NB4 (cell line): ENCODE data around the gene MPPED1.

Experiments
- CTCF ChIP-seq: IDR thresholded peaks from one replicate; pipeline ENCODE4 v1.5.1; 2012; ENCODE audit warnings: low read depth, low read length
- MAX ChIP-seq: IDR thresholded peaks from 2 replicates; pipeline ENCODE4 v1.6.1; 2011; ENCODE audit warnings: low read depth, low read length
- MYC ChIP-seq: IDR thresholded peaks from 2 replicates; pipeline ENCODE4 v1.6.1; 2011; ENCODE audit warnings: low read depth, low read length

- no peak for TF ChIP-seq CTCF
- TF ChIP-seq MAX, result no peak
- no peak for TF ChIP-seq MYC
These were observed 27.0 kb downstream of the MPPED1 start for GRCh38 chr22:43438666-43439347.
